Lung (tissue), 12 donors: ENCODE measurements around the gene ADCY2. TPM values are rescaled to one million over a fixed set of nuclear protein-coding genes. Genes with fewer than 3 reads are reported as not detected.

Experiments used
- ATAC-seq: fragments of 200-7000 bp; cut with Tn5 transposase; one replicate; pipeline ENCODE4 v1.9.1; 2020; ENCODE audit warnings: moderate number of reproducible peaks; ENCODE audit not compliant: insufficient read depth, low FRiP score
- DNase-seq, 3 donors: peaks; one replicate each; pipeline ENCODE4 v3.0.0-alpha.2; 2013 to 2017
- H3K27ac ChIP-seq, 2 donors: one replicate each; pipeline ENCODE4 v1.5.1; 2013; ENCODE audit warnings: mild to moderate bottlenecking in 2 of 2, moderate library complexity in 2 of 2, control low read depth in 1 of 2, inconsistent platforms in 1 of 2, low read depth in 1 of 2, low read length in 1 of 2
- H3K27me3 ChIP-seq, 3 donors: one replicate each; pipeline ENCODE4 v1.5.1; 2013; ENCODE audit warnings: low read length in 2 of 3; ENCODE audit not compliant: control insufficient read depth in 3 of 3, insufficient read depth in 3 of 3
- H3K36me3 ChIP-seq, 4 donors: one replicate each; pipeline ENCODE4 v1.5.1; 2013; ENCODE audit warnings: low read length in 4 of 4, mild to moderate bottlenecking in 1 of 4, moderate library complexity in 1 of 4; ENCODE audit not compliant: control insufficient read depth in 4 of 4, insufficient read depth in 4 of 4
- H3K4me1 ChIP-seq, 5 donors: one replicate each; pipeline ENCODE4 v1.5.1; 2013; ENCODE audit warnings: low read length in 5 of 5, mild to moderate bottlenecking in 2 of 5, moderate library complexity in 1 of 5; ENCODE audit not compliant: control insufficient read depth in 5 of 5, insufficient read depth in 5 of 5
- H3K4me3 ChIP-seq: one replicate; pipeline ENCODE4 v1.5.1; 2013; ENCODE audit warnings: mild to moderate bottlenecking, control low read depth, moderate library complexity
- H3K9ac ChIP-seq, 2 donors: one replicate each; pipeline ENCODE4 v1.5.1; 2013; ENCODE audit warnings: low read length in 2 of 2, control low read depth in 1 of 2; ENCODE audit not compliant: insufficient read depth in 1 of 2
- H3K9me3 ChIP-seq, 4 donors: one replicate each; pipeline ENCODE4 v1.5.1; 2013; ENCODE audit warnings: low read length in 3 of 4, mild to moderate bottlenecking in 1 of 4, moderate library complexity in 1 of 4; ENCODE audit not compliant: control insufficient read depth in 4 of 4, insufficient read depth in 3 of 4
- CTCF ChIP-seq: IDR thresholded peaks from 2 replicates; pipeline ENCODE4 v1.5.1; 2012; ENCODE audit warnings: mild to moderate bottlenecking; ENCODE audit errors: control extremely low read depth, extremely low read depth
- WGBS, 2 donors: extraction: QIAGEN DNeasy Blood & Tissue Kit; methylation state at CpG; one replicate each; pipeline ENCODE4 v1.1.7; 2013; 5-methylcytosine and 5-hydroxymethylcytosine counted together
- polyA plus RNA-seq, 2 donors: library from polyadenylated mRNA; stranded (reverse); fragments of 200-250 nt; gene quantifications; one replicate each; pipeline ENCODE4 v1.2.1, GENCODE V29; 2013
- total RNA-seq, 2 donors: library from RNA; depleted of rRNA in 1 of 2; stranded (reverse); fragments of >200 nt in 1 of 2; gene quantifications; one replicate each; pipeline ENCODE4 v1.2.1, GENCODE V29; 2014 to 2021
- donor health status: control.
- donor health status: control.
- donor health status: Bipolar disorder and iron deficiency.
- donor health status: healthy.
- donor health status: DM: yes; HTN: yes; CAD: no.

The ADCY2 gene
- total and polyA plus RNA-seq, 4 donors, result 0.10 to 3.5 (median 0.84) TPM

- Histone ChIP-seq H3K9me3 (peaks cover 0 to 3% (median 0%) of the 10 kb centered on the region in 4 donors), H3K4me1 (peaks cover 0 to 7% (median 0%) of the 10 kb centered on the region in 5 donors), H3K9ac (no peak overlapping the region), H3K27ac (no peak overlapping the region), H3K36me3 (no peaks in the 10 kb centered on the region), H3K27me3 (no peaks in the 10 kb centered on the region), H3K4me3 (no peak overlapping the region)
- WGBS, 2 donors, result 91 to 95% methylated on average over 1 of the region's 1 CpG
- no peak for DNase-seq
- no peak for ATAC-seq
- TF ChIP-seq CTCF, result no peak
These were observed 357.7 kb downstream of the ADCY2 start for GRCh38 chr5:7753596-7753995.

GRCh38 chr5:7754490-7754889 lies 358.6 kb downstream of the ADCY2 start:
- Histone ChIP-seq H3K9ac (no peak overlapping the region), H3K27me3 (no peaks in the 10 kb centered on the region), H3K27ac (no peak overlapping the region), H3K36me3 (no peaks in the 10 kb centered on the region), H3K9me3 (peaks cover 0 to 2% (median 0%) of the 10 kb centered on the region in 4 donors), H3K4me3 (no peak overlapping the region), H3K4me1 (peaks cover 0 to 7% (median 0%) of the 10 kb centered on the region in 5 donors)
- DNase-seq (no peak), ATAC-seq (no peak)
- WGBS, 2 donors, result 87 to 90% methylated on average over 6 of the region's 6 CpGs
- no peak for TF ChIP-seq CTCF

- H3K9me3 ChIP-seq, result peaks cover 0 to 2% (median 0%) of the 10 kb centered on the region in 4 donors
- peak; percentile 84 for ATAC-seq
- H3K27ac ChIP-seq, result no peak overlapping the region
- TF ChIP-seq CTCF, result peak; percentile 38
- no peak overlapping the region for H3K9ac ChIP-seq
- peaks cover 0 to 7% (median 0%) of the 10 kb centered on the region in 5 donors for H3K4me1 ChIP-seq
- WGBS, 2 donors, result 36 to 51% methylated on average over 13 of the region's 13 CpGs
- no peaks in the 10 kb centered on the region for H3K36me3 ChIP-seq
- no peak overlapping the region for H3K4me3 ChIP-seq
- peak; percentile 39 to 63 (median 59) for DNase-seq
- H3K27me3 ChIP-seq, result no peaks in the 10 kb centered on the region
These were observed 359.2 kb downstream of the ADCY2 start for GRCh38 chr5:7754997-7755596.

GRCh38 chr5:7755958-7756357 lies 360.0 kb downstream of the ADCY2 start:
- TF ChIP-seq CTCF, result no peak
- Histone ChIP-seq H3K9me3 (peaks cover 0 to 2% (median 0%) of the 10 kb centered on the region in 4 donors), H3K27ac (no peak overlapping the region), H3K4me1 (peaks cover 0 to 7% (median 0%) of the 10 kb centered on the region in 5 donors), H3K36me3 (no peaks in the 10 kb centered on the region), H3K9ac (no peak overlapping the region), H3K4me3 (no peak overlapping the region), H3K27me3 (no peaks in the 10 kb centered on the region)
- no peak for DNase-seq
- WGBS, 2 donors, result 76 to 85% methylated on average over 5 of the region's 5 CpGs
- ATAC-seq, result no peak
